HG02642 (cell line): ENCODE results near the gene IQGAP3.
A peak's percentile ranks its signal among the peaks of the same experiment; 100 is the strongest.

Source experiments
- ATAC-seq: cut with Tn5 transposase; IDR thresholded peaks from one replicate; pipeline ENCODE4 v1.9.1; 2021; ENCODE audit warnings: mild to moderate bottlenecking; ENCODE audit not compliant: unreplicated experiment, poor library complexity

The IQGAP3 gene

DNA sequence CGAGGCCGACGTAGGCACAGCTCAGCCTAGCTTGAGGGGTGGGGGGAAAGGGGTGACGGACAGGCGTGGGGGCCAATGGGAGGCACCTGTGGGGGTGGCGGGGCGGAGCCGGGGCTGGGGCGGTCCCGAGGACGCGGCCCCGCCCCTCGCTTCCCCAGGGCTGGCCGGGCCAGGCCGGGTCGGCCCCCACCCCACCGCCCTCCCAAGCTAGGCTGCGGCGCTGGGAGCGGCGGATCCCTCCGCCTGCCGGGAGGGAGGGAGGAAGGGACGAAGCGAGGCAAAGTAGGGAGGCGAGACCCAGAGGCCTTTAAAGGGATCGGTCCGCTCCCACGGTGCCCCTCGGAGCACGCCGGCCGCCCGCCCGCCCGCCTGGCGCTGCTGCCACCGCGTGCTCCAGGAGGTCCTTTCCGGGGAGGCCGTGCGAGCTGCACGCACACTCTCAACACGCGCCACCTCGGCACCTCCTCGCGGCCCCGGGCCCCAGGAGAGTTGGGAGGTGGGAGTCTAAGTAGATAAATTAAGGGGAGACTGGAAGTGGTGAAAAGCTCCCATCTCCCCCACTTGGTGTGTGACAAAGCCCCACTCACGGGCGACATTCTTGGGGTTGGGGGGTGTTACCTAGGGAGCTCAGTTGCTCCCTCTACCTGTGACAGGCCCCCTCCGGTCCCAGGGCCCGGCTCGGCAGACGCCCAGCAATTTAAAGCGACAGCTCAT is 71.4 kb downstream of the IQGAP3 start:
- peak; percentile 54 for ATAC-seq

DNA sequence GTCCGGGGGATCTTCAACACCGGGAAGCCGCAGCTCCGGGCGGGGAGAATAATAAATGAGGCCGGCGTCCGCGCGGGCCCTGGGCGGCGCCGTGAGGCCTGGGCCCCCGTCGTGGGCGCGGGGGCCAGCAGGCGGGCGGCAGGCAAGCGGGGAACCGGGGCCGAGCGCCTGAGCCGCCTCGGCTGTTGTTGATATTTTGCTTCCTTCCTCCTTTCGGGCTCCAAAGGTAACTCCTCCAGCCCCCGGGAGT is 71.9 kb downstream of the IQGAP3 start, which contains the start of gene MEF2D:
Gene MEF2D (minus strand): TSS at position 233 of the 250 bp plus-strand sequence. CDS start 17,483 bp downstream, outside the sequence.
- ATAC-seq: no peak

DNA sequence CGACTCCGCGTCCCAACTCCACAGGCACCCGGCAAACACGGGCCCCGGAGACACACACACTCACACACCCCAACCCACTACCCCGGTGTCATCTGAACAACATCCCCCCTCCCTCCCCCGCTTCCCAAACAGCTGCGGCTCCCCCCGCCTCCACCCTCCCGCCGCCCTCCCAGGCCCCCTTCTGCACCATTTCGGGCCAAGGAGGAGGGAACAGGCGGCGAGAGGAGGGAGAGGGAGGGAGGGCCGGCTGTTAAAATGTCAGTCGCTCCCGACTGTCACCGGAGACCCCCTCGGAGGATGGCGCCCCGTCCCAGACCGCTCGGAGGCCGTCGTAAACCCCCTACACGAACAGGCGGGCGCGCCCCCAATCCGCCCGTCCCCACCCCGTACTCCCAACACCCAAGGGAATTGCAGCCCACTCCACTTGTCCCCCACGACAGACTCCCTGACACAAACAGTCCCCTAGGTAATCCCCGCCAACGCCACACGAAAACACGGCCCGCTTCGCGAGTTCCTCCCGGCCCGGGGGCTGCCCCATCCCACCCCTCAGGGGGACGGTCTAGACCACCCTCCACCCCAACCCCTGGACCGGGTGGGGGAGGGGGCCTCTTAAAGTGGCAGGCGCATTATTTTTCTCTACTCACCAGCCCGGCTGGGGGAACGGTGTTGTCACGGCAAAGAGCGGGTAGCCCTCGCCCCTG is 72.4 kb downstream of the IQGAP3 start:
- peak; percentile 8 for ATAC-seq

DNA sequence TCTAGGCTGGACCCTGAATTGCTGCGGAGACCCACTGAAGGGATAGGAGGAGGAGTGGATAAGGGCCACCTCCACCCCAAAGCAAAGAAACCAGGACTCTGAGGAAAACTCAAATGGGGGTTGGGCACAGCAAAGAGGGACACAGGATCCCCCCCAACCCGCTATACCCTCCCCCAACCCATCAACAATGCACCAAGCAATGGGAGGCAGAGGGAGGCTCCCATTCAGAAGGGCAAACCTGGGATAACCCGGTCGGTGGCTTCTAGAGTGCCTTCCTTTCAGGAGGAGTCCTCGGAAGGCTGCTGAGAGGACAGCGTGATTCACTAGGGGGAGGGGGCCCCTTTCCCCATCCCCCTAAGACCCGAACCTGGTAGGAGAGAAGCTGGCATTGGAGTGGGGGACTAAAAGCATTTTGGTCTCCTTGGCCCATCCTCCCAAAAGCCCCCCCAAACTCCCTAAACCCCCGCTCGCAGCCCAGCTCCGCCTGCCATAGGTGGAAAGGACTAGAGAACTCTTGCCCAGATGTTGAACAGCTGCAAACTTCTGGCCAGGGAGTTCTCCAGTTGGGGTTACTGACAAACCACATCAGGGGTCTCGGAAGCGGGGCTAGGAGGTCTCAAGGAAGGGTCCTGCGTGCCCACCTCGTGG is 73.0 kb downstream of the IQGAP3 start:
- no peak for ATAC-seq

DNA sequence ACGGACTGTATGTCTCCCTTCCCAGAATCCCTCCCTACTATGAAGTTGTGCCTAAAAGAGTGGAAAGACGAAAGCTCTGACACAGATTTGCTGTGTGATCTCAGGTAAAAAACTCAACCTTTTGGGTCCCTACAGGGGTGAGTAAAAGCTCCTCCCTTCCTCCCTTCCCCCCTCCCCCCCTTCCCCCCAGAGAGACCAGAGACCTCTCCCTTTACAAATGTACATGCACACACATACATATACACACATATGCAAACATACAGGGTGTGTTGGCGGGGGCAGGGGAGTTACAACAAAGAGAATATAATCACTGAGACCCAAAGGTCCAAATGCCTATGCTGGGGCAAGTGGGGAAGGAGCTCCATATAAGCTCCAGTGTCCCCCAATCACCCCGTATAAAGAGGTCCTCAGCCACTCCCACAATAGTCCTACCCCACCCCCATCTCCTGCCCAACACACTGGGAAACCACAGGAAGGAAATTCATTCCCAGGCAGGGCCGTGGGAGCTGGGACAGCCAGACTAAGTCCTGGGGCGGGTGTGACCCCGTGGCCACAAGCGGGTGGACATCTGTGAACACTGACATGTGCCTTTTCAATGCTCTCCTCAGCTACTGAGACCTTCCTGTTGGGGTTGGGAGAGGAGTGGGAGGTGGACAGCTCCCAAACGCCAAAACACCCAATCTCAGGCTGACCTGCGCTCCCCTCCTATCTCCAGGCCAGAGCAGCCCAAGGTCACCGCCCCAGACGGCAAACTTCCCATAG is 73.8 kb downstream of the IQGAP3 start:
- no peak for ATAC-seq

DNA sequence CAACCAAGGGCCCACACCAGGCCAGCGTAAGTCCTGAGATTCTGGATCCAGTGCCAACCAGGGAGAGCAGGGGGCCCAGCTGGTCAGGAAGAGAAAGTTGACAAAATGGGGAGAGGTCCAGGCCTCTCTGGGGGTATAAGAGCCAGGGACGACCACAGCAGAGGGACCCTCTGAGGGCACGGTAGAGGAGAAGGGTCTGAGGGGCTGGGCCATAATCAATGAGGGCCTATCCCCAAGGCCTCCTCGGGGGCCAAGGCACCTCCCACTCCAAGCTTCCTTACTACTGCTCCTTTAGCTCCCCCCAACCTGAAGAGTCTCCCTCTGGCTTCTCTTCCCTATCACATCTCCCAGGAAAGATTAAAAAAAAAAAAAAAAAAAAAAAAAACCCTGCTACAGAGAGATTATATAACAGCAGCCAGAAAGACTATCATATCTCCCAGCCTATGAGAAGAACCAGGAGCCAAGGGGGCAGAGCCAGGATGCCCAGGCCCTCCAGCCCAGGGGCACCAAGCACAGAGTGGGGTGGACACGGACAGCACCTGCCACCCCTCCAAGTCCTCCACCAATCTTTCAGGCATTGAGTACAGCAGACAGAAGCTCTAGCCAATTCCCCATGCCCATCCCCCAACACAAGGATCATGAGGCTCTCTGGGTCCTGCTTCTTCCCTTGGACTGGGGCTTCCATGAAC is 74.5 kb downstream of the IQGAP3 start:
- no peak for ATAC-seq

DNA sequence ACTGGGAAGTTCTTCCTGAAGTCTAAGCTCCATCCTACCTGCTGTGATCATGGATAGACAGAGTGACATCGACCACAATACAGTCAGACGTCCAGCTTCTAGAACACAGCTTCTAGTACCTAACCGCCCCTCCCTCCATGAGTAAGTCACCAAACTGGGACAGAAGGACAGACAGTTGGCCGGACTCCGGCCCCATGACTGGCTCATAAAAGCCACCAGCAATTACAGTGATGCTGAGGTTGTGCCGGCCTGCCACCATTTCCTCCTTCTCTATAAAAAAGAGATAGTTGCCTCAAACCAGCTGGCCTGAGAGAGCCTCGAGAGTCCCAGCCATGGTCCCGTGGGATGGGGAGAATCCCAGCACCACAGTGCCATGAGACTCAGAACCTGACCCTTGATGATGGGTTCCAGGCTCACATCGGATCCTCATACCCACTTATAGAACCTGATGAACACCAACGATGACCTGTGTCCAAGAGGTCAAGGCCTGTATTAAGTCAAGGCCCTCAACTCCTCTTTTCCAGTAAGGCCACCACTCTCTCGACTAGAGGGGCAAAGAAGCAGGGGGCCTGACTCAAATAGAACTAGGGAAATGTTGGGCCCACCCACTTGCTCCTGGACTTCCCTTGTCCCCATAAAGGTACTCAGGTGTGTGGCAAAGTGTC is 75.2 kb downstream of the IQGAP3 start:
- ATAC-seq: no peak

DNA sequence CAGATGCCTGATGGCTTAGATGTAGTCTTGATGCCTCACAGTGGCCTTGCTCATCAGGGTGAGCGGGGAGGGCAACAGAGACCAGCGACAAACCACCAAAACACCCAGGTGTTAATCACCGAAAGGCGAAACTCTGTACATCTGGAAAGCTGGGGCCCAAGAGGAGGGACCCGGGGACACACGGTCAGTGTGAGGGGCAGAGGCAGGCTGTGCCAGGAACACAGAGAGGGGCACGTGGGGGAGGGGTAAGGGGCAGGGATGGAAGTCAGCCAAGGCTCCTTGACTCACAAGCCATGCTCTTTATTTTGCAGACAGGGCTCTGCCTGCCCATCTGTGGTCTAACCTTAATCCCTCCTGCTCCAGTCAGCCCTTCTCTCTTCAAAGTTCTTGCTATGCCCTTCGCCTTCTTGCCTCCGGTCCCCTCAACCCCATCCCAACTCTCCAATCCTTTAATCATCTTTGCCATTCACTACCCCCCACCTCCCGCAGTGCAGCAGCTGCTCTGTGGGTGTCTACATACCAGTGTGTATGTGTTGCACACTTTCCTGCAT is 76.1 kb downstream of the IQGAP3 start:
- no peak for ATAC-seq

DNA sequence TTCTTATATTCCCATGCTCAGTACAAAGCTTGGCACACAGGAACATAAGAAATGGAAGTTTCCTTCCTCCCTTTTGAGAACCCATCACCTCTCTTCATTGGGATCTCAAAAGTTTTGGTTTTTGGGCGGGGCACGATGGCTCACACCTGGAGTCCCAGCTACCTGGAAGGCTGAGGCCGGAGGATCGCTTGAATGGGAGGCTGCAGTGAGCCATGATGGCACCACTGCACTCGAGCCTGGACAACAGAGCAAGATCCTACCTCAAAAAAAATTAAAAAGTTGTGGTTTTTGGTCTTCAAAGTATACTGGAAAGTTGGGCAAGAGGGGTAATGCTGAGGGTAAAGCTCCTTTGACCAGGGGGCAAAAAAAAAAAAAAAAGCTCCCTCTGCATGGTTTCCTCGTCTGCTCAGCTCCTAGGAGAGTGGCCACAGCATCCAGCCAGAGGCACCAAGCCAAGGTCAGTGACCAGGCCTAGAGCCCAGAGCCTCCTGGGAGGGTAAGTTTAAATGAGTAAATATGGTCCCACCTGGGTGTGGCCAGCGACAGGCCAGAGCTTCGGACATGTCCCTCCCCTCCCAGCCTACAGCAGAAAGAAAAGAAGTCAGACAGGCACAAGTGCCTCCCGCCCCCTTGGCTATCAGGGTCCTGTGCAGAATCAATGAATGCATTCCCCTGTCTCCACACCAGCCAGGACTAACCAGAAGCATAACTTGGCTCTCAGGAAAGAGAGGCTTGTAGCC is 76.8 kb downstream of the IQGAP3 start:
- no peak for ATAC-seq

DNA sequence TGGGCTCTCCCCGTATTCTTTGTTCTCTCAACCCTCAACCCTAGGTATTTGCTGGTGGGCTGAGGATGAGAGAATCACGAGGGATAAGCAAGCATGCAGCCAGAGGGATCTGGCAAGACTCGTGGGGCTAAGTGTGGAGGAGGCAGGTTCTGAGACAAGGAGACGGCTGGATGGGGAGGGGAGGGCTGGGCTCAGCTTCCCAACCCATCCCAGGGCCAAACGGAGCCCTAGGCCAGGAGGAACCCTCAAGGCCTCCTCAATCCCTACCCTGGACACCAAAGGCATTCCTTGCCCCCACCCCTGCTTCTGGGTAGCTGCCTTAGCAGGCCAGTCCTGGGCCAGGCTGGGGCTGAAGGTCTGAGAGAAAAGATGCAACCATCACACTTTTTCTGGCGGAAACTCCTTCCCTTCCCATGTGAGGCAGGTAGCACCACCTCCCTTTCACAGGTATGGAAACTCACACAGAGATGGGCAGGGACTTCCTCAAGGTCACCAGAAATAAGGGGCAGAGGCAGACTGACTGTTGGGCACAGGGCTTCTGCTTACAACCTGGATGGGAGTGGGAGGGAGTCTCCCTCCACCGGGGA is 78.0 kb downstream of the IQGAP3 start:
- ATAC-seq: no peak

DNA sequence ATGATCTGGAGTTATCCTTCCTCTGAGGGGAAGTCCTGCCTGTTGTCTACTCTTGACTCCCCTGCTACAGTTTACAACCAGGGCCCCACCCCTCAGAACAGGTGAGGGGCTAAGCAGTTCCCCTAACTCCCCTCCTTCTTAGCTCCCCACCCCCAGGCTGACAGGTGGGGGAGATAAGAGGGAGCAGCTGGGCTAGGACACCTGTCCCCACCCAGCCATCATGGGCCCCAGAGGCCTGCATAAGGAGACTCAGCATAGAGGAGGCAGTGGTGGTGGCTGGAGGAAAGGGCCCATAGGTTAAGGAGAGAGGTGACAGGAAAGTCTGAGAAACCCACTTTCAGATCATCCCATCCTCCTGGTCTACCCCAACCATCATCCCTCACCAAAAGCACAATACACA is 78.6 kb downstream of the IQGAP3 start:
- no peak for ATAC-seq

DNA sequence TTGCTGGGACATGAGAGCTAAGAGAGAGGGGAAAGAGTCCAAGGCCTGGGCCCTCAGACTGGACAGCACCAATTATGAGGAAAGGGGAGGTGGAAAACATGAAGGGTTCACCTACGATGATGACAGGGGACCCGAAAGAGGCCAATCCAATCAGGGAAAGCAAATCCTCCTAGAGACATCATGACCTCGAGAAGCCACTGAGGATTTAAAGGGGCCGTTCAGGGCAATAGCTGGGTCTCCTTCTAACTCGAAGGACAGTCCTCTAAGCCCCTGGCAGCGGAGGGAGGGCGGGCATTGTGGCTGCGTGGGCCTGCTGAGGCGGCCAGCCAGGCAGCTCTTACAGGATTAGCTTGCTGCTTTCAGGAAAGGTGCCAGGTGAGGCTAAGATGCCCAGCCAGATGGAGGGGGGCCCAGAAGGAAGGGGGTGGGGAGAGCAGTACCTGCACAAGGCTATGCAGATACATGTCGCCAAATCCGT is 79.2 kb downstream of the IQGAP3 start:
- ATAC-seq: no peak

DNA sequence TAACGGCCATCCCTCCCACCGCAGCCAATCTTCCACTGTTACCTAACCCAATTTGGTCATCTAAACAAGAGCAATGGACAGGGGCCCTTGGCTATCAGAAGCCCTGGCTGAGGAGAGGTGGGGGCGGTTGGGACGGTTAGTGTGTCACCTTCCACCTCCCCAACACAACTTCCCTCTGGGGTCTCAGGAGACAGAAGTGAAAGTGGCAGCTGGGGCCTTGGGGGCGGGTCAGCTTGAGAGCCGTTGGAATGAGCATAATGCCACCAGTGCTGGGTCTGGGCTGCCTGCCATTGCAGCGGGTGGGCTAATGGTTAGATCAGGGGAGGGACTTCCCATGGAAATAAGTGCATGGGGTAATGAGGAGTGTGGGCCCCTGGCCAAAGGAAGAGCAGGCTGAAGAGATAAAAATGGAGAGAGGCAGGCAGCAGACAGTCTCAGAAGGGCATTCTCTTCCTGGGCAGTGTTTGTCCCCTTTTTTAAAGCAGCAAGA is 79.7 kb downstream of the IQGAP3 start:
- no peak for ATAC-seq

DNA sequence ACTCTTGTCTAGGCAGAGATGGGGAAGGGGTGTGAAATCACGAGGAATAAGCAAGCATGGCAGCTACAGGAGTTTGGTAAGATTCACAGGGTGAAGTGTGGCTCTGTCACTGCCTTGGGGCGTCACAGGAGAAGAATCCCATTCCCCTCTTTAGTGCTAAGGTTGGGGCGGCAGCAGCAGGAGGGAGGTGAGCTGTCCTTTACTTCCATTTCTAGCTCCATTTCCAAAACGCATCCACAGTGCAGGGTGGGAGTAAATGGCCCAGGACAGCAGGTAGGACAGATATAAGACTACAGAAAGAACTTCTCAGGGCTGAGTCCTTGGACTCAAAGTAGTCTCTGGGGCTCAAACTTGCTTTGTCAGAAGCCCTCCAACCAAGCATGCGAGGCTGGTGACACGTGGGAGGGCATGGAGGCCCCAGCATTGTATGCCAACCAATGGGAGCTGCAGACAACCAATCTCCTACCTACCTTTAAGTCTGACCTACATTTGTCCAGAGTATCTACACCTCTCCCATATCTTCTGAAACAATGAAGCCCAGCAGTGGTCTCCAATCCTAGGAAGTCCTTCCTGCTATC is 80.3 kb downstream of the IQGAP3 start:
- no peak for ATAC-seq

DNA sequence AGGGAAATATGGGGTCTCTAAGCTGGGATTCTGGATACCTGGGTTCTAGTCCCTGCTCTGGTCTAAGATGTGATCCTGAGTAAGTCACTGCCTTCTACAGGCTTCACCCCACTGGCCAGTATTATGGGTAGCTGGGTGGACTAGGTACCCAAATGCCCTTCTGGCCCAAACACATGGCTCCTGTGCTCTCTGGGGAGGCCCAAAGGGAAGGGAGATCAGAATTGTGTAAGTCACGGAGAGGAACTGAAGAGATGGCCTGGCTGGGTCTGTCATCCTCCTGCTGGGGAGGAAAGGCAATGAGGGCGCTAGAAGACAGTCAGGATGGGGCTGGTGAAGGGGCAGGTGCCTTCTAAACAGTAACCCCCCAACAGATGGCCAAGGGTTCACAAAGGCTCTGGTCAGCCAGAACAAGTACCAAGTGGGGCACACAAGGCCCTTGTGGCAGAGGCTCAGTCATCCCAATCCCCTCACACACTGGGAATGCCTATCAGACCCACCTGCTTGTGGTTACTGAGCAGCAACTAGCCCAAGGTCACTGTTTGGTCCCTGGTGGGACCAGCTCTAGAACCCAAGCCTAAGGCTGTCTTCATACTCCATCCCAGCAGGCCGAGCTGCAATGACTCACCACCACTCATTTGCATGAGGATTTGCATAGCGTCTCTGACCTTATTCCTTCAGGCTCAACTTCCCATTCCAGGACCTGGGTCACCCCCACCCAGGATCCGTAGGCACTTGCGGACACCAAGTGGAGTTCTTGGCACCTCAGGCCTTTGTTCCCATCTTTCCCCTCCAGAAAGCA is 81.0 kb downstream of the IQGAP3 start:
- ATAC-seq: no peak

DNA sequence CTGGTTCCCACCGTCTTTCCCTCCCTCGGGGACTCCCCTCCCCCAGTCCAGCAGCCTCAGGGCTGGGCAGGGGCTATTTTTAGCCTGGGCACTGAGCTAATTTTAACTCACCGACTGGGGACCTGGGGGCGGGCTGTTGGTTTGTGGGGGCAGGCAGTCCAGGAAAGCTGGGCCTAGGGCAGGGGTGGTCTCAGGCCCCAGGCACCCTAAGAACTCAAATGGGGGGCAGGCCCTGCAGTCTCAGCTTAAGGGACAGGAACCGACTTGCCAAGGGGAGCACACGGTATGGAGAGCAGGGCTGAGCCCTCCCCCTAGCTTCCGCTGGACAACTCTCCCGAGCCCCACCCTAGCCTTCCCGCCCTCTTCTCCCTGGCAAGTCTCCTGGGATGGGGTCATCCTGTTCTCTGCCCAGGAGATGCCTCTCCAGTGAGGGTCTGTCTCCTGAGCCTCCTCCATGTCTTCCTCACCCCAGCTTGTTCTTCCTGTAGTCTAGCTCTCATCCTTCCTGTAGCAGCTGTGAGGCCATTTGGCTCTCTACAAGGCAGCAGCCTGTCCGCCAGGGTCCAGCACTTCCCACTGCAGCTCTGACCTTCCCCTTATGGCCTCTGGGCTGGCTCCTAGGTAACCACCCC is 81.8 kb downstream of the IQGAP3 start:
- no peak for ATAC-seq

DNA sequence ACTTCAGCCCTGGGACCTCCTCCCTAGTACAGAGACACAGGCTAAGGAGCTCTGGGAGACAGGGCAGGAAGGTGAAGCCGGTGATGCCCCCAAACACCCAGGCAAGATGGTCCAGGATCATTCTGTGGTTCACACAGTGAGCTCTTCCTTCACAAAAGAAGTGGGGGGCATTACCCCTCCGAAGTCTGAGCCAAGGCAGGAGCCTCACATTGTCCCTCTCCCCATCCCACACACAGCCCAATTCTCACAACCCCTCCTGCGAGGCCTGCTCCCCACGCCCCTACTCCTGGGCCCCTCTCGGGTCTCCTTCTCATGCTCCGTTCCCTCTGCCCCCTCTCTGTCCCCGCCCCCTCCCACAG is 82.5 kb downstream of the IQGAP3 start:
- no peak for ATAC-seq
